ENCODE results near the gene PSMG4.

Gene PSMG4

DNA sequence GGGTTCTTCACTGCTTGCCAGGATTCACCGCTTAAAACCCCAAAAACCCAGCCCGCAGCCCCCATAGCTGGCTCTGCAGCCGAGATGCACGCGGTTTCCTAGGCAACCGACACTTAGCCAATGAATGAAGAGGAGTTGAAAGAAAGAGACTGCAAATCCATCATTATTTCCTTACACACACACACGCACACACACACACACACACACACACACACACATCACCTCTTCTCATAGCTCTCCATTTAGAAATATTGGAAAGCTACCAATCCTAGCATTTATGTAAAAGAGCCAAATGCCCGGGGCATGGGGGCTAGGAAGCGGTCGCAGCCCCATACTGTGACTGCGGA lies 27.9 kb upstream of the PSMG4 start:
- TF ChIP-seq EZH2phosphoT487 (IDR thresholded peaks at IDR 0.05; ENCODE audit: low read depth), result no peak
- TF ChIP-seq, protein P1, sequence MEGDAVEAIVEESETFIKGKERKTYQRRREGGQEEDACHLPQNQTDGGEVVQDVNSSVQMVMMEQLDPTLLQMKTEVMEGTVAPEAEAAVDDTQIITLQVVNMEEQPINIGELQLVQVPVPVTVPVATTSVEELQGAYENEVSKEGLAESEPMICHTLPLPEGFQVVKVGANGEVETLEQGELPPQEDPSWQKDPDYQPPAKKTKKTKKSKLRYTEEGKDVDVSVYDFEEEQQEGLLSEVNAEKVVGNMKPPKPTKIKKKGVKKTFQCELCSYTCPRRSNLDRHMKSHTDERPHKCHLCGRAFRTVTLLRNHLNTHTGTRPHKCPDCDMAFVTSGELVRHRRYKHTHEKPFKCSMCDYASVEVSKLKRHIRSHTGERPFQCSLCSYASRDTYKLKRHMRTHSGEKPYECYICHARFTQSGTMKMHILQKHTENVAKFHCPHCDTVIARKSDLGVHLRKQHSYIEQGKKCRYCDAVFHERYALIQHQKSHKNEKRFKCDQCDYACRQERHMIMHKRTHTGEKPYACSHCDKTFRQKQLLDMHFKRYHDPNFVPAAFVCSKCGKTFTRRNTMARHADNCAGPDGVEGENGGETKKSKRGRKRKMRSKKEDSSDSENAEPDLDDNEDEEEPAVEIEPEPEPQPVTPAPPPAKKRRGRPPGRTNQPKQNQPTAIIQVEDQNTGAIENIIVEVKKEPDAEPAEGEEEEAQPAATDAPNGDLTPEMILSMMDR (IDR thresholded peaks at IDR 0.05; ENCODE audit: low read depth, low read length), result no peak
- Histone ChIP-seq H3K9me3 (ENCODE audit: insufficient read depth, low read length) (no peaks in the 10 kb centered on the region), H3K9ac (ENCODE audit: low read length) (no peak overlapping the region), H2AFZ (ENCODE audit: low read depth, low read length) (no peak overlapping the region), H3K4me3 (ENCODE audit: low read length) (no peak overlapping the region), H3K27me3 (ENCODE audit: low read depth, low read length) (0 out of 2 replicates have a peak, but pooled peaks cover 12% of the 10 kb centered on the region), H4K20me1 (ENCODE audit: insufficient read depth, low read length) (no peaks in the 10 kb centered on the region), H3K4me1 (ENCODE audit: low read length) (peaks cover 16% of the 10 kb centered on the region), H3K4me2 (ENCODE audit: low read length) (no peak overlapping the region), H3K36me3 (replicated peaks; ENCODE audit: low read depth, low read length) (no peaks in the 10 kb centered on the region), H3K27ac (ENCODE audit: low read length) (no peak overlapping the region), H3K79me2 (ENCODE audit: low read length) (no peaks in the 10 kb centered on the region)

DNA sequence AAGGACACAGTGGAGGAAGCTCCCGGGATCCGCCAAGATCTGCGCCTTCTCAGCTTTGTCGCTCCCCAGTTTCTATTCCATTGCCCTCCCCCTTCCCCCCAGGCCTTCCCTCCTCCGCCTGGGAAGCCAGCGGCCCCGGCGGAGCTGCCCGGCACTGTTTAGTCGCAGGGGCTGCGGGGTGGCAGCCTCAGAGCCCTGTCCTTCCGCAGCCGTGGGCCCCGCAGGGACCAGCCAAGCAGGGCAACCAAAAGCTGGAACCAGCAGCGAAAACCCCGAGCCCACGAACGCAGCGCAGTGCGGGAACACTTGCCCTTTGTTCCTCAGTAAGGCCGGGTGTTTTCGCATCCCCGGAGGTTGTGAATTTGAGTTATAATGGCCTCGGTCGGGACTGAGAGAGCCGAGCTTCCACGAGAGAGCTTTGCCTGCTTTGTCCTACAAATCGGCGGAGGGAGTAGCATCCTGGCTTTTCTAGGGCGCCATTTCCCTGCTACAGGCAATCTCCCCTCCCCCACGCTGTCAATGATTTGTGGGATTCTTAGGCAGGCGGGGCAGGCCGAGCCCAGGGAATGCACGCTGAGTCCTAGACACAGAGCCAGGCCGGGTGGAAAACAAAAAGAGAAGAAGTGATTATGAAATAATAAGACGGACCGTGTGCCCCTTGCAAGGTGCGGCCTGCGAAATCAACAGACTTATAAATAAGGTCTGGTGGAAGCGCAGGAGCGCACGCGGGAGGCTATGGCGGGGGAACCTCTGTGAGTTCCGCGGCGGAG lies 27.3 kb upstream of the PSMG4 start:
- Histone ChIP-seq H3K9me3 (ENCODE audit: insufficient read depth, low read length) (no peaks in the 10 kb centered on the region), H3K9ac (ENCODE audit: low read length) (no peak overlapping the region), H3K27me3 (ENCODE audit: low read depth, low read length) (0 out of 2 replicates have a peak, but pooled peaks cover 12% of the 10 kb centered on the region), H3K4me2 (ENCODE audit: low read length) (no peak overlapping the region), H3K27ac (ENCODE audit: low read length) (no peak overlapping the region), H3K4me3 (ENCODE audit: low read length) (no peak overlapping the region), H3K79me2 (ENCODE audit: low read length) (no peaks in the 10 kb centered on the region), H3K36me3 (replicated peaks; ENCODE audit: low read depth, low read length) (no peaks in the 10 kb centered on the region), H2AFZ (ENCODE audit: low read depth, low read length) (no peak overlapping the region), H3K4me1 (ENCODE audit: low read length) (peaks cover 22% of the 10 kb centered on the region), H4K20me1 (ENCODE audit: insufficient read depth, low read length) (no peaks in the 10 kb centered on the region)
- TF ChIP-seq, protein P1 (IDR thresholded peaks at IDR 0.05; ENCODE audit: low read depth, low read length), result no peak
- TF ChIP-seq EZH2phosphoT487 (IDR thresholded peaks at IDR 0.05; ENCODE audit: low read depth), result no peak

DNA sequence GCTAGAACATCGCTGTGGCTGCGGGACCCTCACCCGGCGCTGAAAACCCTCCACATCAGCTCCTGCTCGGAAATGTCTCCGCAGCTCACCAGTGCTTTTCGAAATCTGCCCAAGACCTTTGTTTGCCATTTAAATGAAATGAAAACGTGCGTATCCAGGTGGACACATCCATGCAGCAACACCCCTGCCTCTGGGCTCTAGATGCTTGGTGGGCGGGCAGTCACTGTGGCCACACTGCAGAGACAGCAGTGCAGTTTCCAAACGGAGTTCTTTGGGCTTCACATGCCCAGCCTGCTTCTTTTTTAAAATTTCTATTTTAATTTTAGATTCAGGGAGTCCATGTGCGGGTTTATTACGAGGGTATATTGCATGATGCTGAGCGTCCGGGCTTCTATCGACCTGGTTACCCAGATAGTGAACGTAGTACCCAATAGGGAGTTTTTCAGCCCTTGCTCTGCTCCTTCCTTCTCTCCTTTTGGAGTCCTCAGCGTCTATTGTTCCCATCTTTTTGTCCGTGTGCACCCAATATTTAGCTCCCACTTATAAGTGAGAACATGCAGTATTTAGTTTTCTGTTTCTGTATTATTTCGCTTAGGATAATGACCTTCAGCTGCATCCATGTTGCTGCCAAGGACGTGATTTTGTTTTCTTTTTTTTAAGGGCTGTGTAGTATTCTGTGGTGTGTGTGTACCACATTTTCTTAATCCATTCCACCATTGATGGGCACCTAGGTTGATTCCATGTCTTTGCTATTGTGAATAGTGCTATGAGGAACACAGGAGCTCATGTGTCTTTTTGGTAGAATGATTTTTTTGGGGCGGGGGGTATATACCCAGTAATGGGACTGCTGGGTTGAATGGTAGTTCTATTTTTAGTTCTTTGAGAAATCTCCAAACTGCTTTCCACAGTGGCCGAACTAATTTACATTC lies 26.5 kb upstream of the PSMG4 start:
- no peak overlapping the region for H3K4me2 ChIP-seq (ENCODE audit: low read length)
- no peak overlapping the region for H3K27ac ChIP-seq (ENCODE audit: low read length)
- H2AFZ ChIP-seq (ENCODE audit: low read depth, low read length), result no peak overlapping the region
- H3K27me3 ChIP-seq (ENCODE audit: low read depth, low read length), result 0 out of 2 replicates have a peak, but pooled peaks cover 12% of the 10 kb centered on the region
- TF ChIP-seq EZH2phosphoT487 (IDR thresholded peaks at IDR 0.05; ENCODE audit: low read depth), result no peak
- TF ChIP-seq, protein P1 (IDR thresholded peaks at IDR 0.05; ENCODE audit: low read depth, low read length), result no peak
- H4K20me1 ChIP-seq (ENCODE audit: insufficient read depth, low read length), result no peaks in the 10 kb centered on the region
- H3K9me3 ChIP-seq (ENCODE audit: insufficient read depth, low read length), result no peaks in the 10 kb centered on the region
- no peaks in the 10 kb centered on the region for H3K79me2 ChIP-seq (ENCODE audit: low read length)
- no peak overlapping the region for H3K4me3 ChIP-seq (ENCODE audit: low read length)
- H3K9ac ChIP-seq (ENCODE audit: low read length), result no peak overlapping the region
- peaks cover 30% of the 10 kb centered on the region for H3K4me1 ChIP-seq (ENCODE audit: low read length)
- H3K36me3 ChIP-seq (replicated peaks; ENCODE audit: low read depth, low read length), result no peaks in the 10 kb centered on the region

DNA sequence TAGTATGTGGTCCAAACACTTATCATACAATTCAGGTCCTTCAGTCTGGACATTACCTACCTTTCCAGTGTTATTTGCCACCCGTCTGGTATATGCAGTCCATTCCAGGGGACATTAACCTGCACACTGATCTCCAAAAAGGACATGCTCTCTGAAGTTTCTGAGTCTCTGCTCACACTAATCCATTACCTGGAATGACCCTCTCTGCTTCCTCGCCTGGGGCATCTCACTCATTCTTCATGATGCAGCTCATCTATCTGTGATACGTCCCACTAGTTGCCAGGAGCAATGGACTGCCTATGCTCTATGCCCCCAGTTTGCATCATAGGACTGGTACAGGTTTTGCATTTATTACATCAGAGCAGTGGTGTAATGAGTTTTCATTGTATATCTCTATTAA lies 25.4 kb upstream of the PSMG4 start:
- no peaks in the 10 kb centered on the region for H4K20me1 ChIP-seq (ENCODE audit: insufficient read depth, low read length)
- no peaks in the 10 kb centered on the region for H3K79me2 ChIP-seq (ENCODE audit: low read length)
- no peak overlapping the region for H3K9ac ChIP-seq (ENCODE audit: low read length)
- H3K4me1 ChIP-seq (ENCODE audit: low read length), result peaks cover 40% of the 10 kb centered on the region
- no peaks in the 10 kb centered on the region for H3K9me3 ChIP-seq (ENCODE audit: insufficient read depth, low read length)
- H3K27me3 ChIP-seq (ENCODE audit: low read depth, low read length), result 0 out of 2 replicates have a peak, but pooled peaks cover 12% of the 10 kb centered on the region
- no peaks in the 10 kb centered on the region for H3K36me3 ChIP-seq (replicated peaks; ENCODE audit: low read depth, low read length)
- H3K4me2 ChIP-seq (ENCODE audit: low read length), result no peak overlapping the region
- no peak overlapping the region for H2AFZ ChIP-seq (ENCODE audit: low read depth, low read length)
- H3K27ac ChIP-seq (ENCODE audit: low read length), result no peak overlapping the region
- TF ChIP-seq EZH2phosphoT487 (IDR thresholded peaks at IDR 0.05; ENCODE audit: low read depth), result no peak
- TF ChIP-seq, protein P1 (IDR thresholded peaks at IDR 0.05; ENCODE audit: low read depth, low read length), result no peak
- H3K4me3 ChIP-seq (ENCODE audit: low read length), result no peak overlapping the region

Data from OCI-LY3 (cell line).